ENCODE results near the gene PXMP4. TPM values are rescaled to one million over a fixed set of nuclear protein-coding genes. Genes with fewer than 3 reads are reported as not detected.

PXMP4 gene
- total RNA-seq, 1 donor from 2014 or later: 11.3 TPM

DNA sequence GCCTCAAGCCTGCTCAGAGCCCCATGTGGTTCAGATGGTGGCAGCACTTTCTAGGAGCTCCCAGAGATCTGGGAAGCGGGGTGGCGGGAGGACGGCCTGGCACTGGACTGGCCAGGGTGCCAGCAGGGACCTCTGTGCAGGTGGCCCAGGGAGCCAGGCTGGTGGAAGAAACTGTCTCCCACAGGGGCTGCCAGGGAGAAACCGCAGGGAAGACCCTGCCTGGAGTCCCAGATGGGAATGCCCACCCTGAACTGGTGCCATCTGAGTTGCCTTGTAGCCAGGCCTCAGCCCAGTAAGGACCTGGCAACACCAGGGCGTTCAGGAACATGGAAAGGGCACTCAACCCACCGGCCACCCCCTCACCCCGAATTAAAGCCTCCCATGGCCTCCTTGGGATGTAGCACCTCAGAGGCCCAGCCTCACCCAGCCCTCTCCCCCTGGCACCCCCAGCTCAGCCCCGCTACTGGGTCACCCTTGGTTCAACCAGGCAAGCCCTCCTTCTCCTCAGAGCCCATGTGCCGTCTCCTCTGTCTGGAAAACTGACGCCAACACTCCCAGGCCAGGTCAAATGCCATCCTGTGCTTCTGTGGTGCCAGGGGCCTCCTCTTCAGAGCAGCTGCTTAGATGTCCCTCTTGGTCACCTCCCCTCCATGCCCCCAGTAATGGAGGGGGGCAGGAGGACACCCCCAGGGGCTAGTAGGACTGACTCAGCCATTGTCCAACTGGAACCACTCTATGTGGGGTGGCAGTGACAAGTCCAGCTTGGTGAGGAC lies 63.9 kb downstream of the PXMP4 start:
- DNase-seq (ENCODE audit: low spot score): no peak

DNA sequence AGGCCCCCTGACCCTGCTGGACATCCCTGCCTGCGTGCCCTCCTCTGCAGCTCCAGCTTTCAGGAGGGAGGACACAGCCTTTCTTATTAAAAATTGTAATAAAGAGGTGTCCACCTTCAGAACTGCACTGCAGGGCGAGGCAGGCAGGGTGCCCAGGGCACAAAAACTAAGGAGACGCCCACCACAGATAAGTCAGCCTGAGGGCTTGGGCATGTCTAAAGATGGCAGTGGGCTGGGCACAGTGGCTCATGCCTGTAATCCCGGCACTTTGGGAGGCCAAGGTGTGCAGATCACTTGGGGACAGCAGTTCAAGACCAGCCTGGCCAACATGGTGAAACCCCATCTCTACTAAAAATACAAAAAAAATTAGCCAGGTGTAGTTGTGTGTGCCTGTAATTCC lies 64.9 kb downstream of the PXMP4 start:
- DNase-seq (ENCODE audit: low spot score): no peak

DNA sequence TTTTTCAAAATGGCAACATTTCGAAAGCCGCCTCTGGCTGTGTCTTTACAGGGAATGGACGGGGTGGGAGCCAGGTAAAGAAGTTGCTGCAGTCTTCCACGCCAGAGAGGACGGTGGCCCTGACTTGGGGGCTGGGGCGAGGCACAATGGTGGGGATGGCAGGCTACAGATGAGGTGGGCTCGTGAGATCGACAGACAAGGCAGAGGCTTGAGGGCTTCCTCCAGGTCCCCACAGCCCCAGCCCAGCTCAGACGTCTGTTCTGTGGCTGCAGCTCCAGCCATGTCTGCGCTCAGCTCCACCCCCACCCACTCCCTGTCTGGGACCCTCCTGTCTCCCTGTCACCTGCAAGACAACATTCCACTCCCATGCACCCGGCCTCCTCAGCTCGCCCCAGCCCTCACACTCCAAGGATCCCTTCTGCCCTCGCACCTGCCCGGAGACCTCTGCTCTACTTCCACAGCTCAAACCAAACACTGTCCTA lies 65.4 kb downstream of the PXMP4 start:
- no peak for DNase-seq (ENCODE audit: low spot score)

DNA sequence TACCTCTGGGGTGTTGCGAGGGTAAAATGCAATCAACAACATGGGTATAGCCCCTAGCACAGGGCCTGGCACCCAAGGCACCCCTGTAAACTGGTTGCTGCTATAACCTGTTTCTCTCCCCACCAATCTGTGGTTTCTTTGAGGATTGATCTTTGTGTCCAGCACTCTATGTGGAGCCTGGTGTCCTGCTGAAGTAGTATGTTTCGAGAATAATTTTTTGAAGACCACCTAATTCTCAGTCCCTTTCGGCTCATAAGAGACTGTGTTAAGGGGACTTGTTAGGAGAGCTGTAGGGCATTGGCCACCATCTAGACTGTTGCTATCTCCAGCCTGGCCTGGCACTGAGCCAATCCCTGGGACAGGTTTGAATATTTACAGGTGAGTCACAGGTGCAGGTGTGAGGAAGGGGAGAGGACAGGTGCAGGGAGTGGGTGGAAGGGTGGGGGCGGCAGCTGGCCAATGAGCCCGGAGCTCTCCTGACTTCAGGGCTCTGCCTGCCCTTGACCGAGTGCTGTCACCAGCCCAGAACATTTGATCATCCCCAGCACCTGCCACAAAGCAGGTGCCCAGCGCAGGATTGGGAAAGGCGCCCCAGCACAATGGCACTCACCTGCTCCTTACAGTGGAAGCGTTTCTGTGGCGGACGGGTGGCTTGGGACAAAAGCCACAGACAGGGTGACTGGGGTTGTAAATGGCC lies 66.1 kb downstream of the PXMP4 start:
- no peak for DNase-seq (ENCODE audit: low spot score)

DNA sequence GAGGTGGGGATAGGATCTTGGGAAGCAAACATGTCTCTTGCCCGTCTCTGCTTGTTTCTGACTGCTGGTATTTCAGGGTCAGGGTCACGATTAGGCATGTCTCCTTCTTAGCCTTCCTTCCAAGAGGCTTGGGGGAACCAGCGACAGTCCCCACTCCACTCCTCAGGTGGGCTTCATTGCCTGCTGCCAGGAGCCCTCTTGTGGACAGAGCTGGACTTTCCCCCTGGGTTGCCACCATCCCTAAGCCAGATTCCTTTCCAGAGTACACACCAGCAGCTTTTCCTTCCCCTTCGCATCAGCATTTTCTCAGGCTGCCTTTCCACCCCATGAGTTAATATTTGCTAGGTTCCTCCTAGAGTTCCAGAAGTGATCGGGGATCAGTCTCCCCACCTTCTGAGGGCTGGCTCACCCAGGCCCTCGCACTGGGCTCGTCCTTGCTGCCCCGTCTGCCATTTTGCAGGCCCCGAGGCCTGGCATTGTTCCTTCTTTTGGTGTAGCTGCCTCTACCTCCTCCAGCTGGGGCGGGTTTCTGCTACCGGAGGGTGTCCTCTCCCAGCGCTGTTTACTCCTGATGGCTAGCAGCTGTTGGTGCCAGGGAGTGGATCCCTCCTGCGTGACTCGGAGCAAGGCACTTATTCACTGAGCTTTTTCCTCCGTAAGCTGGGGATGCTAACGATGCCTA lies 66.8 kb downstream of the PXMP4 start:
- peak; percentile 72 for DNase-seq (ENCODE audit: low spot score)

Other genes starting within 250 kb of the PXMP4 start
- gene CBFA2T2, start 230.2 kb downstream of the PXMP4 start, total RNA-seq (ENCODE audit: insufficient read depth, low replicate concordance): 8.2 TPM
- gene C20orf144, start 58.0 kb downstream of the PXMP4 start, total RNA-seq (ENCODE audit: insufficient read depth, low replicate concordance): not detected
- not detected for gene ACTL10, start 53.4 kb downstream of the PXMP4 start, total RNA-seq (ENCODE audit: insufficient read depth, low replicate concordance)
- gene NECAB3, start 45.9 kb downstream of the PXMP4 start, total RNA-seq (ENCODE audit: insufficient read depth, low replicate concordance): 15.6 TPM
- 8.7 TPM for gene E2F1, start 33.9 kb downstream of the PXMP4 start, total RNA-seq (ENCODE audit: insufficient read depth, low replicate concordance)
- 0.72 TPM for gene ZNF341, start 11.7 kb upstream of the PXMP4 start, total RNA-seq (ENCODE audit: insufficient read depth, low replicate concordance)
- gene CHMP4B, start 91.0 kb upstream of the PXMP4 start, total RNA-seq (ENCODE audit: insufficient read depth, low replicate concordance): 24.6 TPM